ENCODE measurements around the gene DOCK2.

DNA sequence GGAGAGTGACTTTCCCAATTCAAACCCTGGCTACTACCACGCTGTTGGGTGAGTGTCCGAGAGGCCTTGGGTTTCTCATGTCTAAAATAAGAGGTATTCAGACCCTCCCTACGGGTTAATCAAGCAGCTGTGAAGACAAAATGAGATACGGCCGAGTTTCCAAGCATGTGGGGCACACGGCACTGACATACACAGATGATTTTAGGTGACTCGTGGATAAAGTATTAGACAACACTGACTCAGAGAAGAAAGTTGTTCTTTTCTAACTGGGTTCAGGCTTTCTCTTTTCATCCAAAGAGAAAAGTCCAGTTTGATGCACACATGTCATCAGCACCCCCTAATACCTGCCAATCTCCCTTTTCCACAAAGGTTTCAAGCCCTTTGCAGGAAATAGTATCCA lies 484.2 kb downstream of the DOCK2 start:
- TF ChIP-seq CTCF (IDR thresholded peaks at IDR 0.05) (no peak), KDM5A (IDR thresholded peaks at IDR 0.05) (no peak), RFX5 (IDR thresholded peaks at IDR 0.05) (no peak), EP300 (IDR thresholded peaks at IDR 0.05) (no peak), E2F6 (IDR thresholded peaks at IDR 0.05; ENCODE audit: borderline replicate concordance, low read depth) (no peak), POLR2A (IDR thresholded peaks at IDR 0.05; ENCODE audit: low read length) (no peak), ZNF302 (CRISPR knock-in tag; IDR thresholded peaks at IDR 0.05) (no peak), JUN (IDR thresholded peaks at IDR 0.05) (no peak), KDM1A (IDR thresholded peaks at IDR 0.05; ENCODE audit: low read depth) (no peak), SREBF2 (IDR thresholded peaks at IDR 0.05) (no peak)
- TF ChIP-seq, protein P1, sequence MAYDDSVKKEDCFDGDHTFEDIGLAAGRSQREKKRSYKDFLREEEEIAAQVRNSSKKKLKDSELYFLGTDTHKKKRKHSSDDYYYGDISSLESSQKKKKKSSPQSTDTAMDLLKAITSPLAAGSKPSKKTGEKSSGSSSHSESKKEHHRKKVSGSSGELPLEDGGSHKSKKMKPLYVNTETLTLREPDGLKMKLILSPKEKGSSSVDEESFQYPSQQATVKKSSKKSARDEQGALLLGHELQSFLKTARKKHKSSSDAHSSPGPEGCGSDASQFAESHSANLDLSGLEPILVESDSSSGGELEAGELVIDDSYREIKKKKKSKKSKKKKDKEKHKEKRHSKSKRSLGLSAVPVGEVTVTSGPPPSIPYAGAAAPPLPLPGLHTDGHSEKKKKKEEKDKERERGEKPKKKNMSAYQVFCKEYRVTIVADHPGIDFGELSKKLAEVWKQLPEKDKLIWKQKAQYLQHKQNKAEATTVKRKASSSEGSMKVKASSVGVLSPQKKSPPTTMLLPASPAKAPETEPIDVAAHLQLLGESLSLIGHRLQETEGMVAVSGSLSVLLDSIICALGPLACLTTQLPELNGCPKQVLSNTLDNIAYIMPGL (CRISPR knock-in tag; IDR thresholded peaks at IDR 0.05; ENCODE audit: borderline replicate concordance) = no peak

All from A549 (cell line).